GM12875 (cell line): ENCODE data around the gene HEXIM1.

Source experiments
- H3K4me3 ChIP-seq: one replicate; pipeline ENCODE4 v1.5.1; 2011; ENCODE audit warnings: low read depth, low read length, control low read depth
- TF ChIP-seq, protein P1 (sequence below): IDR thresholded peaks from 2 replicates; pipeline ENCODE4 v1.5.1; 2011; ENCODE audit warnings: low read depth, mild to moderate bottlenecking, control low read depth, inconsistent platforms, low read length, moderate library complexity, borderline replicate concordance; ENCODE audit not compliant: insufficient read depth

Gene HEXIM1

DNA sequence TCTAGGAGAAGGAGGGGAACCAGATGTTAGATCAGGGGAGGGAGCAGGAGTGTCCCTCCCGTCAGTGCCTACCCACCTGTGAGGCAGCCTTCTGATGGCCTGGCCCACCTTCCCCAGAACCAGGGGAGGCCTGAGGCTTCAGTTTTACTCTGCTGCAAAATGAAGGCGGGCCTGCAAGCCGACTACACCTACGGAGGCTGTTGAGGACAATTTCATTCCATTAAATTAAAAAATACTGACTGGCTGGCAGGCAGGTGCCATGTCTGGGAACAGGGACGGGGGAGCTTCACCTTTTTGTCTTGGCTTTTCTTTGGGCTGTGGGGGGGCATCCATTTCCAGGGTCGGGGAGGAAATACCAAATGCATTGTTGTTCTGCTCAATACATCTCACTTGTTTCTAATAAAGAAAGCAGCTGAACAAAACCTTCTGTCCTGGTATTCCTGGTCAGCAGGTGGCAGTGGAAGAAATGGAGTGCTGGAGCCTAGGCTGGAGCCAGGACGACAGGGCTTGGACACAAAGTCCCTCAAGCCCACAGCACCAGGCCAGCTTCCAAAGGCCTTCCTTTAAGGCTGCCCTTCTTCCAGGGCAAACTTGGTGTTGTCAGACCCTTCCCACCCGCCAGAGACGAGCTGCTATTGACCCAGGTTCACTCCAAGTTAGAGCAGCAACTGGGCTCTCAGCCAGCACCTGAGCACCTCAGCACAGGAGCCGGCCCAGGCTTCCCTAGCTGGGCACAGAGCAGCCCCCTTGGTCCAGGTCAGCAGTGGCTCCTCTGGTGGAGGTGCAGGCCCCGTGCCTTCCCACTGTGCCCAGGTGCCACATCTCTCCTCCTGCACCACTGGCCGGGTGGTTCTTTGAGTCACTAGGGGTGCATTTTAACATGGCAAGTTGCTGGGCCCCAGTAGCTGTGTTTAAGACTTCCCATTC, 39.4 kb upstream of the HEXIM1 start:
- TF ChIP-seq, protein P1, sequence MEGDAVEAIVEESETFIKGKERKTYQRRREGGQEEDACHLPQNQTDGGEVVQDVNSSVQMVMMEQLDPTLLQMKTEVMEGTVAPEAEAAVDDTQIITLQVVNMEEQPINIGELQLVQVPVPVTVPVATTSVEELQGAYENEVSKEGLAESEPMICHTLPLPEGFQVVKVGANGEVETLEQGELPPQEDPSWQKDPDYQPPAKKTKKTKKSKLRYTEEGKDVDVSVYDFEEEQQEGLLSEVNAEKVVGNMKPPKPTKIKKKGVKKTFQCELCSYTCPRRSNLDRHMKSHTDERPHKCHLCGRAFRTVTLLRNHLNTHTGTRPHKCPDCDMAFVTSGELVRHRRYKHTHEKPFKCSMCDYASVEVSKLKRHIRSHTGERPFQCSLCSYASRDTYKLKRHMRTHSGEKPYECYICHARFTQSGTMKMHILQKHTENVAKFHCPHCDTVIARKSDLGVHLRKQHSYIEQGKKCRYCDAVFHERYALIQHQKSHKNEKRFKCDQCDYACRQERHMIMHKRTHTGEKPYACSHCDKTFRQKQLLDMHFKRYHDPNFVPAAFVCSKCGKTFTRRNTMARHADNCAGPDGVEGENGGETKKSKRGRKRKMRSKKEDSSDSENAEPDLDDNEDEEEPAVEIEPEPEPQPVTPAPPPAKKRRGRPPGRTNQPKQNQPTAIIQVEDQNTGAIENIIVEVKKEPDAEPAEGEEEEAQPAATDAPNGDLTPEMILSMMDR = no peak
- no peak overlapping the region for H3K4me3 ChIP-seq

DNA sequence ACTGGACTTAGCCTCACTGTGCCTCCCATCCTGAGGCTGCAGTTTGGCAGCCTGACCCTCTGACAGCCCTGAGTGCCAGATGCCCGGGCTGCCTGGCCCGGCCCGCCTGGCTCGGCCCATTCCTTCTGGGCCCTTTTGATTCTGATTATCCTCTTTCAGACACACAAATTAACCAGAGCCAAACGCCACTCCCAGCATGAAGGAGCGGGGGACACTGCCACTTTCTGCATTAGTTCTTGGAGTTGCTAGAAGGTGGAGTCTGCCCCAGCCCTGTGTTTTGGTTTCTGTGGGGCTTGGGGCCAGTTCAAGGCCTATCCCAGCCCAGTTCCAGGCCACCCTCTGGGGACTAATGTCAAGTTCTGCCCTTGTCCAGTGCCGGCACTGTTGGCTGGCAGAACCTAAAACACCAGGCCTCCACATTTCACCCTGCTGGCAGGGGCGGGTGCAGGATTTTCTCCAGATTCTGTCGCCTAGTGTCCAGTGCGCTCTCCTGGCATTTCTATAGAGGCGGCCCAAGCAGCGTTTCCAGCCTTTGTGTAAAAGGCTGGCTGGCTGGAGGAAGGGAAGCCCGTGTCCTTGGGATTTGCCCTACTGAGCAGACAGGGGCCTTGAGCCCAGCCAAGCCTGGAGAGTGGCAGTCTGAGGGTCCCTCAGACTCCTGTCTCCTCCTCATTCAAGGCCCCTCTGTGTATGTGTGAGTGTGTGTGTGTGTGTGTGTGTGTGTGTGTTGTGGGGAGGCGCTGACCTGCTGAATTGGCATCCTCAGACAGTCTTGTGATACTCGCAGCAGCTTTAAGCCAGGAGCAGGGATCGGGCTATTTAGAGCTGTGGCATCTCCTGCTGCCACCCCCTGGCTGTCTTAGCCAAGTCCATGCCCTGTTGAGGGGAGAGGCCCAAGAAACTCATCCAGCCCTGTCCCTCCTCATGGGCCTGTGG, 37.3 kb upstream of the HEXIM1 start:
- TF ChIP-seq, protein P1 = no peak
- no peak overlapping the region for H3K4me3 ChIP-seq

DNA sequence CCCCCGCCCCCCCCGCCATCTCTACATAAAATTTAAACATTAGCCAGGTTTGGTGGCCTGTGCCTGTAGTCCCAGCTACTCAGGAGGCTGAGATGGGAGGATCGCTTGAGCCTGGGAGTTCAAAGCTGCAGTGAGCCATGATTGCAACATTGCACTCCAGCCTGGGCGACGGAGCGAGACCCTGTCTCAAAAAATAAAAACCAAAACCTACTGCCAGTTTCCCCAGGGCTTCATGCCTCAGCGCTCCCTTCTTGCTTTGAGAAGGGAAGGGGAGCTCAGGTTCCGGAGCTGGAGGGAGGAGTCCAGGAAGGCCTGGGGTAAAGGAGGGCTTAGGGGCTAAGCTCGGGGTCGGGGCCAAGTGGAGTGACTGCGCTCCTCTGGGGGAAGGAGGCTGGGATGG, 36.4 kb upstream of the HEXIM1 start:
- no peak overlapping the region for H3K4me3 ChIP-seq
- TF ChIP-seq, protein P1 = no peak

DNA sequence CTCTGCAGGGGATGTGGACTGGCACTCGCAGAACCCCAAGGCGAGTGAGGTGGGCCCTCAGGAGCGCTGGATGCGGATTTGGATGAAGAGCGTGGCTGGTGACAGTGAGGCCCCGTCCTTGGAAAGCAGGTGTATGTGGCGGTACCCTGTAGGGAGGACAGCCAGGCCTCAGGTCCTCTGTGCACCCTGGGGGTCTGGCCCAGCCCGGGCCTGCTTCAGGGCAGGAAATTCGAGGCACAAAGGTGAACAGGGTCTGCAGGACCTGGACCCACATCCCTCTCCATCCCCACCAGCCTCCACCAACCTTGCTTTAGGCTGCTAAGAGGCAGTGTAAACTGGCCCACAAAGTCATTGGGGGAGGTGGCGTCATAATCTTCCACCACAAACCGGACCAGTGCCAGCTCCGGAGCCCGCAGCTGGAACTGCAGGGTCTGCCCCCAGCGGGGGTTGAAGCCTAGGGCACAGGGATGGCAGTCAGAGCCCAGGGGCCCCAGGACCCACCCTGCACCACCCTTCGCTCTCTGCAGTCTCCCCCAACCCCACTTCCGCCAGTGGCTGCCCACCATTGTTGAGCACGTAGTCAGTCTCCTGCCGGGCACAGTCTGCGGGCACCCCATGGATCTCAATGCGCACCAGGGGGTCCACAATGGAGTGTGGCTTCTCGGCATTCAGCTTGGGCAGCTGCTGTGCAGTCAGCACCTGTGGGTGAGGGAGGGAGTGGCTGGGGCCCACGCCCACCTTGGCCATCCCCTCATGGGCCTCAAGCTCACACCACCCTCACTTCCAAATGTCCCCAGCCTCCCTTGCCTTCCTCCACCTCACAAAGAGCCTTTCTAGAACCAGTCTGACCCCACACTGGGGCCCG, 35.5 kb upstream of the HEXIM1 start:
- TF ChIP-seq, protein P1 = no peak

DNA sequence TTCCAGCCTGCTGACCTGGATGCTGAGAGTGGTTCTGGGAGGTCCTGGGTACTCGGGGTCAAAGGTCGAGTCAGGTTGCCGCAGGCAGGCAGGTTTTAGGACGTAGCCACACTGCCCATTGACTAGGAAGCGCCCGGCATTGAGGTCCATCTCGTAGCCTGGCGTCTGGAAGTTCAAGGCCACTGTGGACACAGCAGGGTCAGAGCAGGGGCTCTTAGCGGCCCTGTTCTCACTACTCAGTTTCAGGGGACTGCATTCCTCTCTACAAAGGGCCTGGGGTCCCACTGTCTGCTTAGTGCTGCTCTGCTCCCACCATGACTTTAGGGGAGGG, 34.9 kb upstream of the HEXIM1 start:
- H3K4me3 ChIP-seq = no peak overlapping the region
- TF ChIP-seq, protein P1 = no peak

More for the DNA sequence above, 35.5 kb upstream of the HEXIM1 start:
- no peak overlapping the region for H3K4me3 ChIP-seq

DNA sequence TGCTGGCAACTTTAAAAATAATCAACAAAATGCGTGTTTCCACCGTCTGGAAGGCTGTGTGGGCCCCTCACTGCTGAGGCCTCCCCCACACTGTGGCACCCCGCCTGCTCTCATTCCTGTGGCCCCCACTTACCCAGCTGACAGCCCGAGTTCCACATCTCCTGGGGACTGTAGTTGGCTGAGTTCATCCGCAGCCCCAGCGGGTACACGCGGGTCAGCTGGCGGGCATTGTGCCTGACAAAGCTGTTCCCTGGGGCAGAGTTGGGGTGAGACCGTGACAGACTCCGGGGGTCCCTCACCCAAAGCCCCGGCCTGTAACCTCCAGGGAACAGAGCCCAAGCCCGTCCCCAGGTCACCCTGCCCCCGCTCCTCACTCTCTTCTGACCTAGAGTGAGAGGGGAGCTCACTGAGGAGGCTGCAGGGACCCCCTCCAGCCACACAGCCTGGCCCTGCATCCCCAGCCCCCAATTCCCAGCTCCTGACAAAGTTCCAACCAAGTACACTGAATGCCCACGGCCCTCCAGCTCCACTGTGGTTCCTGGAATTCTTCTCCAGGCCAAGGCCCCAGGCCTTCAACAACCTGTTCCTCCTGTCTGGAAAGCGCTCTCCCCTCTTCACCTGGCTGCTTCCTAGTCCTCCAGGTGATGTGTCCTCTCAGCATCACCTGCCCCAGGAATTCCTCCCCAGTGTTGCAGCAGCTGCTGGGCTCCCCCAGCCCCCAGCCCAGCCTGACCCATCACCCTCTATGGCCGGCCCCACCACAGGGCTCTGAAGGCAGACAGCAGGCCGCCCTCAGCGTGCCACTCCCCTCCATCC, 34.0 kb upstream of the HEXIM1 start:
- no peak overlapping the region for H3K4me3 ChIP-seq
- TF ChIP-seq, protein P1 = no peak
